Measurements from ENCODE around the gene KCNB1. TPM values are rescaled to one million over a fixed set of nuclear protein-coding genes. Genes with fewer than 3 reads are reported as not detected.

Gene KCNB1
- polyA plus RNA-seq, 4 donors: 0.38 to 1.2 TPM; not detected in 2

GRCh38 chr20:49471397-49471796 is 11.1 kb downstream of the KCNB1 start:
- FAIRE-seq: no peak

GRCh38 chr20:49470922-49471321 is 11.5 kb downstream of the KCNB1 start:
- H3K36me3 ChIP-seq (ENCODE audit: control insufficient read depth in 3 of 3, insufficient read depth in 2 of 3, low read depth in 1 of 3, low read length in 3 of 3): peaks cover 0 to 3% (median 0%) of the 10 kb centered on the region in 3 donors
- peaks cover 0 to 2% of the 10 kb centered on the region in 2 donors for H3K9me3 ChIP-seq (ENCODE audit: control insufficient read depth in 2 of 2, insufficient read depth in 1 of 2, low read depth in 1 of 2, low read length in 1 of 2)
- 72 to 78% (median 74%) methylated on average over 6 of the region's 6 CpGs for WGBS, 3 donors
- DNase-seq (no peak), FAIRE-seq (no peak)
- H3K4me3 ChIP-seq (ENCODE audit: low read depth in 1 of 3, low read length in 3 of 3): no peak overlapping the region
- no peak overlapping the region for H3K27ac ChIP-seq (ENCODE audit: low read depth in 1 of 3, low read length in 2 of 3)
- H3K27me3 ChIP-seq (ENCODE audit: control insufficient read depth in 3 of 3, insufficient read depth in 3 of 3, low read length in 3 of 3): peaks cover 0 to 26% (median 8%) of the 10 kb centered on the region in 3 donors
- H3K4me1 ChIP-seq (ENCODE audit: control insufficient read depth in 3 of 3, insufficient read depth in 2 of 3, low read depth in 1 of 3, low read length in 2 of 3): no peaks in the 10 kb centered on the region

More at GRCh38 chr20:49471397-49471796, 11.1 kb downstream of the KCNB1 start:
- H3K4me1 ChIP-seq (ENCODE audit: control insufficient read depth in 3 of 3, insufficient read depth in 2 of 3, low read depth in 1 of 3, low read length in 2 of 3): no peaks in the 10 kb centered on the region
- peaks cover 0 to 2% of the 10 kb centered on the region in 2 donors for H3K9me3 ChIP-seq (ENCODE audit: control insufficient read depth in 2 of 2, insufficient read depth in 1 of 2, low read depth in 1 of 2, low read length in 1 of 2)
- H3K27me3 ChIP-seq (ENCODE audit: control insufficient read depth in 3 of 3, insufficient read depth in 3 of 3, low read length in 3 of 3): peaks cover 0 to 26% (median 8%) of the 10 kb centered on the region in 3 donors
- peaks cover 0 to 3% (median 0%) of the 10 kb centered on the region in 3 donors for H3K36me3 ChIP-seq (ENCODE audit: control insufficient read depth in 3 of 3, insufficient read depth in 2 of 3, low read depth in 1 of 3, low read length in 3 of 3)
- WGBS, 3 donors: 35 to 72% (median 54%) methylated on average over 5 of the region's 5 CpGs
- H3K4me3 ChIP-seq (ENCODE audit: low read depth in 1 of 3, low read length in 3 of 3): no peak overlapping the region
- H3K27ac ChIP-seq (ENCODE audit: low read depth in 1 of 3, low read length in 2 of 3): no peak overlapping the region
- DNase-seq: no peak

GRCh38 chr20:49469060-49469459 is 13.4 kb downstream of the KCNB1 start:
- Histone ChIP-seq H3K4me3 (ENCODE audit: low read depth in 1 of 3, low read length in 3 of 3) (no peak overlapping the region), H3K4me1 (ENCODE audit: control insufficient read depth in 3 of 3, insufficient read depth in 2 of 3, low read depth in 1 of 3, low read length in 2 of 3) (no peaks in the 10 kb centered on the region), H3K9me3 (ENCODE audit: control insufficient read depth in 2 of 2, insufficient read depth in 1 of 2, low read depth in 1 of 2, low read length in 1 of 2) (peaks cover 0 to 2% of the 10 kb centered on the region in 2 donors), H3K27me3 (ENCODE audit: control insufficient read depth in 3 of 3, insufficient read depth in 3 of 3, low read length in 3 of 3) (peaks cover 0 to 16% (median 2%) of the 10 kb centered on the region in 3 donors), H3K27ac (ENCODE audit: low read depth in 1 of 3, low read length in 2 of 3) (no peak overlapping the region), H3K36me3 (ENCODE audit: control insufficient read depth in 3 of 3, insufficient read depth in 2 of 3, low read depth in 1 of 3, low read length in 3 of 3) (peaks cover 0 to 3% (median 0%) of the 10 kb centered on the region in 3 donors)
- DNase-seq: no peak
- WGBS, 3 donors: 62 to 80% (median 79%) methylated on average over 6 of the region's 6 CpGs
- FAIRE-seq: no peak

- Histone ChIP-seq H3K4me3 (ENCODE audit: low read depth in 1 of 3, low read length in 3 of 3) (no peak overlapping the region), H3K27ac (ENCODE audit: low read depth in 1 of 3, low read length in 2 of 3) (no peak overlapping the region), H3K4me1 (ENCODE audit: control insufficient read depth in 3 of 3, insufficient read depth in 2 of 3, low read depth in 1 of 3, low read length in 2 of 3) (no peaks in the 10 kb centered on the region), H3K36me3 (ENCODE audit: control insufficient read depth in 3 of 3, insufficient read depth in 2 of 3, low read depth in 1 of 3, low read length in 3 of 3) (peaks cover 0 to 3% (median 0%) of the 10 kb centered on the region in 3 donors), H3K9me3 (ENCODE audit: control insufficient read depth in 2 of 2, insufficient read depth in 1 of 2, low read depth in 1 of 2, low read length in 1 of 2) (peaks cover 0 to 2% of the 10 kb centered on the region in 2 donors), H3K27me3 (ENCODE audit: control insufficient read depth in 3 of 3, insufficient read depth in 3 of 3, low read length in 3 of 3) (peaks cover 0 to 13% (median 2%) of the 10 kb centered on the region in 3 donors)
- DNase-seq: no peak
- 72 to 75% (median 75%) methylated on average over 7 of the region's 7 CpGs for WGBS, 3 donors
- no peak for FAIRE-seq
Observed at GRCh38 chr20:49468412-49468811, 14.1 kb downstream of the KCNB1 start.

- Histone ChIP-seq H3K9me3 (ENCODE audit: control insufficient read depth in 2 of 2, insufficient read depth in 1 of 2, low read depth in 1 of 2, low read length in 1 of 2) (peaks cover 0 to 2% of the 10 kb centered on the region in 2 donors), H3K36me3 (ENCODE audit: control insufficient read depth in 3 of 3, insufficient read depth in 2 of 3, low read depth in 1 of 3, low read length in 3 of 3) (peaks cover 0 to 3% (median 0%) of the 10 kb centered on the region in 3 donors), H3K4me1 (ENCODE audit: control insufficient read depth in 3 of 3, insufficient read depth in 2 of 3, low read depth in 1 of 3, low read length in 2 of 3) (no peaks in the 10 kb centered on the region), H3K4me3 (ENCODE audit: low read depth in 1 of 3, low read length in 3 of 3) (no peak overlapping the region), H3K27me3 (ENCODE audit: control insufficient read depth in 3 of 3, insufficient read depth in 3 of 3, low read length in 3 of 3) (peaks cover 0 to 11% (median 2%) of the 10 kb centered on the region in 3 donors), H3K27ac (ENCODE audit: low read depth in 1 of 3, low read length in 2 of 3) (no peak overlapping the region)
- FAIRE-seq: no peak
- WGBS, 3 donors: 77 to 86% (median 85%) methylated on average over 8 of the region's 8 CpGs
- no peak for DNase-seq
Observed at GRCh38 chr20:49466114-49466912, 16.2 kb downstream of the KCNB1 start.

GRCh38 chr20:49464556-49464955 is 17.9 kb downstream of the KCNB1 start:
- Histone ChIP-seq H3K9me3 (ENCODE audit: control insufficient read depth in 2 of 2, insufficient read depth in 1 of 2, low read depth in 1 of 2, low read length in 1 of 2) (peaks cover 0 to 2% of the 10 kb centered on the region in 2 donors), H3K27ac (ENCODE audit: low read depth in 1 of 3, low read length in 2 of 3) (no peak overlapping the region), H3K4me1 (ENCODE audit: control insufficient read depth in 3 of 3, insufficient read depth in 2 of 3, low read depth in 1 of 3, low read length in 2 of 3) (no peaks in the 10 kb centered on the region), H3K36me3 (ENCODE audit: control insufficient read depth in 3 of 3, insufficient read depth in 2 of 3, low read depth in 1 of 3, low read length in 3 of 3) (peaks cover 0 to 3% (median 0%) of the 10 kb centered on the region in 3 donors), H3K27me3 (ENCODE audit: control insufficient read depth in 3 of 3, insufficient read depth in 3 of 3, low read length in 3 of 3) (peaks cover 0 to 7% (median 0%) of the 10 kb centered on the region in 3 donors), H3K4me3 (ENCODE audit: low read depth in 1 of 3, low read length in 3 of 3) (no peak overlapping the region)
- no peak for DNase-seq
- FAIRE-seq: no peak
- 83 to 90% (median 88%) methylated on average over 7 of the region's 7 CpGs for WGBS, 3 donors

- H3K27ac ChIP-seq (ENCODE audit: low read depth in 1 of 3, low read length in 2 of 3): no peak overlapping the region
- 75 to 80% (median 78%) methylated on average over 6 of the region's 6 CpGs for WGBS, 3 donors
- H3K27me3 ChIP-seq (ENCODE audit: control insufficient read depth in 3 of 3, insufficient read depth in 3 of 3, low read length in 3 of 3): peaks cover 0 to 7% (median 0%) of the 10 kb centered on the region in 3 donors
- DNase-seq: no peak
- H3K4me1 ChIP-seq (ENCODE audit: control insufficient read depth in 3 of 3, insufficient read depth in 2 of 3, low read depth in 1 of 3, low read length in 2 of 3): no peaks in the 10 kb centered on the region
- no peak for FAIRE-seq
- no peak overlapping the region for H3K4me3 ChIP-seq (ENCODE audit: low read depth in 1 of 3, low read length in 3 of 3)
- peaks cover 0 to 3% (median 0%) of the 10 kb centered on the region in 3 donors for H3K36me3 ChIP-seq (ENCODE audit: control insufficient read depth in 3 of 3, insufficient read depth in 2 of 3, low read depth in 1 of 3, low read length in 3 of 3)
- no peaks in the 10 kb centered on the region for H3K9me3 ChIP-seq (ENCODE audit: control insufficient read depth in 2 of 2, insufficient read depth in 1 of 2, low read depth in 1 of 2, low read length in 1 of 2)
Observed at GRCh38 chr20:49462626-49463025, 19.8 kb downstream of the KCNB1 start.

- Histone ChIP-seq H3K27ac (ENCODE audit: low read depth in 1 of 3, low read length in 2 of 3) (no peak overlapping the region), H3K36me3 (ENCODE audit: control insufficient read depth in 3 of 3, insufficient read depth in 2 of 3, low read depth in 1 of 3, low read length in 3 of 3) (no peaks in the 10 kb centered on the region), H3K27me3 (ENCODE audit: control insufficient read depth in 3 of 3, insufficient read depth in 3 of 3, low read length in 3 of 3) (peaks cover 0 to 7% (median 0%) of the 10 kb centered on the region in 3 donors), H3K9me3 (ENCODE audit: control insufficient read depth in 2 of 2, insufficient read depth in 1 of 2, low read depth in 1 of 2, low read length in 1 of 2) (no peaks in the 10 kb centered on the region), H3K4me1 (ENCODE audit: control insufficient read depth in 3 of 3, insufficient read depth in 2 of 3, low read depth in 1 of 3, low read length in 2 of 3) (no peaks in the 10 kb centered on the region), H3K4me3 (ENCODE audit: low read depth in 1 of 3, low read length in 3 of 3) (no peak overlapping the region)
- 65 to 81% (median 76%) methylated on average over 9 of the region's 9 CpGs for WGBS, 3 donors
- FAIRE-seq (no peak), DNase-seq (no peak)
Observed at GRCh38 chr20:49461894-49462620, 20.4 kb downstream of the KCNB1 start.

Data from small intestine (tissue), 7 donors.